H54 (cell line): Measurements from ENCODE around the gene PPP1R10.
A peak's percentile ranks its signal among the peaks of the same experiment; 100 is the strongest.

Source experiments
- DNase-seq: peaks from one replicate; pipeline ENCODE4 v3.0.0; 2011; ENCODE audit warnings: low spot score, mixed read lengths; ENCODE audit not compliant: insufficient read length
- FAIRE-seq: peaks from 3 replicates; lab custom pipeline; 2011; peaks lifted over from hg19 to GRCh38; lab: Jason Lieb, UNC
- POLR2A ChIP-seq: IDR thresholded peaks from 2 replicates; pipeline ENCODE4 v1.6.1; 2011; ENCODE audit warnings: low read depth, mild to moderate bottlenecking, low read length

Gene PPP1R10

DNA sequence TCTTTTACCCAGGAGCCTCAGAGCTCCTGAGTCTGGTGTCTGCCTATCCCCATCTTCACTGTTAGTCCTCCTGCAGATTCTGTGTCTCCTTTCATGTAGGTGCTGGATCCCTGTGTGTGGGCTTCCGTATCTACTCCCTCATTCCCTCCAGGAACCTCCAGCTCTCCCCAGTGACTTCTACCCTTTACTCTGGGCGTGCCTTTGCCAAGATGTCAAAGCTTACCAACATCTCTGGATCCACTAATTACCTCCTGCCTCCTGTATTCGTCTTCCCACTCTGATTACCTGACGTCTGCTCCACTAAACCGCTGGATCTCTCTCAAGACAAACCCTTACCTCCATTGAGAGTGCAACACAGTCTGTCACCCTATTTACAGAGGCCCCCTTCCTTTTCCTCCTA lies 27.7 kb upstream of the PPP1R10 start:
- DNase-seq, result no peak
- no peak for FAIRE-seq
- no peak for TF ChIP-seq POLR2A

DNA sequence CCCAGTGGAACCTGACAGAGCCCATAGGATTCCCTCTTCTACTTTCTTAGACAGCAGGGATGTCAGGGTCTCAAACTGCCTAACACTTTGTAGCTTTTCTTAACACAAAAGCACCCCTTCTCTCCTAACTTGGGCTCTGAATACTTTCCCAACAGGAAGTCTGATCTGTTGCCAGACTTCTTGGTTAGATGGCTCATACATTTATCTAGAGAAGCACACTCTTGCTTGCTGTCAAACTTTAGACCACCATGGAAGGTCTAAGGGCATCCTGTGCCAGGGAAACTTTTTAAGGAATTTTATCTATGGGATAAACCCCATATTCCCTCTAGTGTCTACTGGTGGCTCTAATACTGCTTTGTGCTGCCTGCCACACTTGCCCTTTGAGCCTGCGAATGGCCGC lies 26.6 kb upstream of the PPP1R10 start:
- no peak for TF ChIP-seq POLR2A
- no peak for DNase-seq
- no peak for FAIRE-seq

DNA sequence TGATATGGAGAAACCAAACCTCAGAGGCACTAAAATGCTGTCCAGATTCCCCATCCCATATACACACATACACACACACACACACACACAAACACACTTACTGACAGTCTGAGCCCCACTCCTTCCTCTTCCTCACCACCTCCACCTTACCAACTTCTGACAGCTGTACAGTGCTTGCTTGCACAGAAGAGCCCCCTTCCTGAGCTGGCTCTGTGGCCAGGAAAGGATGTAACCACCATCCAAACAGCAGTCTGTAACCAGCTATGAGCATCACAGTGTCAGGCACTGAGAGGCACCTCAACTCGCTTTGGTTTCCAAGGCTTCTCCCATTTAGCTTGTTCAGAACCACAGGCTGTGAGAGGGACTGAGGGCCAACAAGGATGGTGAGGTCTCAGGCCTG lies 24.0 kb upstream of the PPP1R10 start:
- TF ChIP-seq POLR2A, result no peak
- DNase-seq (no peak), FAIRE-seq (no peak)

DNA sequence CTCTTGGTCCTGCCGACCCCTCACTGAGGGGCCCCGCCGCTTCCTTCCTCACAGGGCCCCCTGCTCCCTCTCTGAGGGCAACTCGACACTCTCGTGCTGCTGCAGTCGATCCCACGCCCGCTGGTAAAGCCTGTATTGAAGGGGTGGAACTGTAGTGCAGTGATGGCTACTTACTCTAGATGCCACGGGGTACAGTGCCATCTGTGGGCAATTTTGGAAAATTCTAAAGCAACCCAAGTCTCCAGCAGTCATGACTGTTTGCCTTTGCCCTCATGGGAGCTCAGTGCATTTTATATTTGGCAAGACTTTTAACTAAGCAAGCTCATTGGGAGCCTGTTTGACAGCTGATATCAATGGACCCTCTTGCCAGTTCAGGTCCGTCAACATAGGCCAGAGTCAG lies 23.4 kb upstream of the PPP1R10 start:
- DNase-seq (no peak), FAIRE-seq (no peak)
- TF ChIP-seq POLR2A, result no peak

DNA sequence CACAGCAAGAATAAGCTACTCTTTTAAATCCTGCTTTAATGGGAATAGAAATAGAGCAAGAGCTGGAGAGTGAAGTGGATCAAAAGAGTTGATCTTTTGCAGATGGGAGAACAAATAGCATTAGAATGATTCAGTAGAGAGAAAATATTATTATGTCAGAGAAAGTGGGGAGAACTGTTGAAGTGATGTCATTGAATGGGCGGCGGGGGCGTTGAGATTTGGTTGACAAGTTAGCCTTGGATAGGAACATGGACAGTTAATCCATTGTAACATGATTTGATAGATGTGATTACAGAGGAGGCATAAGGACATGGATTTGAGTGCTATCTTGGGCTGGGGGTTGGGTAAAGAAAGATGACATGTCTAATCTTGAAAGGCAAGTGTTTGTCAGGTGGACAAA lies 18.8 kb upstream of the PPP1R10 start:
- DNase-seq, result no peak
- FAIRE-seq, result no peak
- TF ChIP-seq POLR2A, result no peak

DNA sequence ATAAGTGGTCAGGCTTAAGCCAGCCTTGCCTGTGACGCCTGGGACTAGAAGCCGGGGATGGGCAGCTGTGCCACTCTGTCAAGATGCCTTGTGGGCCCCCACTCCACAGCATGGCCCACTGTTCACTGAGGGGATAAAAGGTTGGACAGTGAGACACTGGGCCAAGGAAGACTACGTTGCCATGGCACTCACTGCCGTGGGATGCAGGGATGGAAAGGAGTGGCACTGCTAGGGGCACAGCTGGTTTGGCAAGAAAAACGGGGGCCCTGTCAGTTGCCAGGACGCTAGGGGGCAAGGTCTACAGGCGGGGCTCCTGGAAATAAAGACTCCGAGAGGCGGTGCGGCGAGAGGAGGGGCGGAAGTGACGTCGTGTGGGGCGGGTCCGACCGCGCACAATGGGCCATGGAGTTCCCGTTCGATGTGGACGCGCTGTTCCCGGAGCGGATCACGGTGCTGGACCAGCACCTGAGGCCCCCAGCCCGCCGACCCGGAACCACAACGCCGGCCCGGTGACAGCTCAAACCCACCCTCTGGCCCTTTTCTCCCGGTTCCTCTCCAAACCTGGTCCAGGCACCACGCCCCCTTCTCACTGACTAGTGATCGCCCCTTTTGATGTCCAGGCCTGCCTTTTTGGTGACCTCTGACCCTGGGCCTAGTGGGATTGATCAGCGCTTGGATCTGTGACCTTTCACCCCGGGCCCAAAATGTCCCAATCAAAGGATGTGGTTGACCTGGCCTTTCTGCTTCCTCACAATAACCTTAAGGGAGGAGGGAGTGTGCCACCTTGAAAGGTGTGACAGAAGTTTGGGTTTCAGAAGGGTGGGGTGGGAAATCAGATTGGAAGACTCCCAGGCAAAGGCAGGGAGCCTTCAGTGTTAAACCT lies 9.7 kb upstream of the PPP1R10 start, which contains the start of gene ATAT1:
ATAT1 (plus strand) TSS at position 391 of the 883 bp plus-strand sequence.
- DNase-seq (peak; percentile 81), FAIRE-seq (no peak)

DNA sequence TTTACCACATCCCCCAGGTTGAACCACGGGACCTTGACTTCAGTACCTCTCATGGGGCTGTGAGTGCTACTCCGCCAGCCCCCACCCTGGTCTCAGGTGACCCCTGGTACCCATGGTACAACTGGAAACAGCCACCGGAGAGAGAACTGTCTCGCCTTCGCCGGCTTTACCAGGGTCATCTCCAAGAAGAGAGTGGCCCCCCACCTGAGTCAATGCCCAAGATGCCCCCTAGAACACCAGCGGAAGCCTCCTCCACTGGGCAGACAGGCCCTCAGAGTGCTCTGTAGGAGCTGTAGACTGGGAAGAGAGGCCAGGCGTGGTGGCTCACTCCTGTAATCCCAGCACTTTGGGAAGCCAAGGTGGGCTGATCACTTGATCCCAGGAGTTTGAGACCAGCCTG lies 8.5 kb upstream of the PPP1R10 start:
- DNase-seq (no peak), FAIRE-seq (no peak)
- no peak for TF ChIP-seq POLR2A

More for the DNA sequence above, 9.7 kb upstream of the PPP1R10 start, which contains the start of gene ATAT1:
- peak; percentile 70 for TF ChIP-seq POLR2A

DNA sequence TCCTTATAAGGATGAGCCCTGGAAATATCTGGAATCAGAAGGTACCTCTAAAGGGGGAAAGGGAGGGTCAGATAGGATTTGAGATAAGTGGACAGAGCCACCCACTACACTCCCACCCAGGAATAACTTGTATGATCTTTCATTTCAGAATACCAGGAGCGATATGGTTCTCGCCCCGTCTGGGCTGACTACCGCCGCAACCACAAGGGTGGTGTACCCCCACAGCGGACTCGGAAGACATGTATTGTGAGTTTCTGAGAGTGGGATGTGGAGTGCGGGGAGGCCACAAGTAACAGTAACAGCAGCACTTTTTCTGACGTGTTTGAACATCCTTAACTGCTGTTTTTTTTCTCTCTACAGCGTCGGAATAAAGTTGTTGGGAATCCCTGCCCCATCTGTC lies 2.5 kb upstream of the PPP1R10 start:
- no peak for FAIRE-seq
- no peak for DNase-seq

DNA sequence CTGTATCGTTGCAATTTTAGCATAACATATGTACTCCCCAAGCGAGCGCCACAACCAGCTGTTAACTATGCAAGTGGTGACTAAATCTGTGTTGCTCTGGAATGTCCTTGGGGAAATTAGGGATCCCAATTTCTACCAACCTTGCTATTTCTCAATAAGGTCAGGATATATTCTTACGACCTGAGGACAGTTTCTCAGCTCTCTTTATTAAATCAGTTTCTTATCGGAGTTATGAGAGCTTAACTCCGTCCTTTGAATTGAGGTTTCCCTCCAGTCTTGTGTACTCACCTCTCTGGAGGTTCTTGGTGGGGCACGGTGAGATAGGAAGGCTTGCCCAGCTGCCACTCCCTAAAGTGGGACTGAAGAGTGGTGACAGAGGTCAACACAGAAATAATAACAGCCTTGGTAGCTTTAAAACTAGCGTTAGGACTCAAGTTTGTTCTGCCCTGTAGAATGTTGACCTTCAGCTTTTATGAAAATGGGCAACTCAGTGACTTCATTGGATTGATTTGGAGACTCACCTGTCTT lies 1.3 kb upstream of the PPP1R10 start:
- DNase-seq (no peak), FAIRE-seq (no peak)
- TF ChIP-seq POLR2A, result no peak

More for the DNA sequence above, 2.5 kb upstream of the PPP1R10 start:
- TF ChIP-seq POLR2A, result no peak

DNA sequence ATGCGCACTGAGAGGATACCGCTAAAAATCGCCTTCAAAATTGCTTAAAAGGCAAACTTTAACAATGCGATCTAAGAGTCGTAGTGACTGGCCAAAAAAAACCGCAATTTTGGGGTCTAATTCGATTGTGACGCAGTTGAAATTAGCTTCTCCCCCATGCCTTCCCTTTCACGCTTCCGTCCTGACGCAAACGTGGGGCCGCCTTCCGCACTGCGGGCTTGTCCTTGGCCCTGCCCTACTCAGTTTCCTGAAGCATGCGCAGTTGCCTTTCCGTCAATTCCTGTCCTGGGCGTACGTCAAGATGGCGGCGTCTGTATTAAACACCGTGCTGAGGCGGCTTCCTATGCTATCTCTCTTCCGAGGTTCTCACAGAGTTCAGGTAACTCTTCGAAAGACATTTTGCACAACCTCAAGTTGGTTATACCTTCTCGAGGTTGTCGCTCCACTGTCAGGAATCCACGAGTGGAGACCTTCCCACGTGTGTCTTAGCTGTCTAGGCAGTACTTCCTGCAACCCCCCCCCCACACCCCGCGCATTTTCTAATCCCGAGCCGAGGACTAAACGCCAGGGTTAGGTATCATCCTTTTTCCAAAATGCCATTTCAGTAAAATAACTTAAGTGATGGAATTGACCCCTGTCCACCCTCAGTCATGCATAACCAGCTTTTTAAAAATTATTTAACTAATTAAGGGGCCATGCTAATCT lies 674 bp upstream of the PPP1R10 start, which contains the start of gene MRPS18B:
MRPS18B (plus strand) TSS at position 276 of the 705 bp plus-strand sequence; CDS start at position 302, 26 bp downstream.
- DNase-seq (peak; percentile 74), FAIRE-seq (no peak)
- peak; percentile 89 for TF ChIP-seq POLR2A

DNA sequence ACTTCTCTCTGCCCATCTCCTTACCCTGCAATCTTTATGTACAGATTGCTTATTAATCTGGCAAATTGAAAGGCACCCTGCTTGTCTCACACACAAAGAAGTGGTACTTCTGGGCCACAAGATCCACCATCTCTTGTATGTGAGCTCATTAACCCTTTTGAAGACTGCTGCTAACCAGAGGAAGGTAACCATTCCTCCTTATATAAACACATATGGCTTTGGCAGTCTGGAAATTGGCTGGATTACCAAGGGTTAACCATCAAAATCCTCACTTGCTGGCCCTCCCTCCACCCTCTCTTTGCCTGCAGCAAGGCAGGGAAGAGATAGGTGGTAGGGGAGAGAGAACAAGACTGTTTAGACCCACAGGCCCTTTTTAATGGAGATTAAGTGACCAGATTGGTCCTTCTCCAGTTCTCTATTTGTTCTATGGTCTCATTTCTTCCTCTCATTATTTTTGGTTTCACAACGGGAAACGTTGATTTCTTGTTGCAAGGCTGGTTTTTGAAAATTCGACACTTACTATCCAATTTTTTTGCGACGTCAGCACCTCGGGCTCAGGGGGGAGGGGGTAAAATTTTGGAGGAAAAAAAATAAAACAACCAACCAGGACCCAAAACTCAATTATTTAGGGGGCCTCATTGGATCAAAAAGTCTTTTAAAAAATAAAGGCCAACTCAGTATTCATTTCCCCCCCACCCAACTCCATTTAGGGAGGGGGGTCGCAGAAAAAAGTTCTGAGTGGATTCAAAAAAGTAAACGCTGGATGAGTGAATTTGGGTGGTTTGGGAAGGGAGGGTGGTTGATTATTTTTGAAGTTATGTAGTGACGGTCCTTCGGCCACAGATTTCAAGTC lies 859 bp downstream of the PPP1R10 start:
- FAIRE-seq, result no peak
- DNase-seq, result no peak
- no peak for TF ChIP-seq POLR2A

DNA sequence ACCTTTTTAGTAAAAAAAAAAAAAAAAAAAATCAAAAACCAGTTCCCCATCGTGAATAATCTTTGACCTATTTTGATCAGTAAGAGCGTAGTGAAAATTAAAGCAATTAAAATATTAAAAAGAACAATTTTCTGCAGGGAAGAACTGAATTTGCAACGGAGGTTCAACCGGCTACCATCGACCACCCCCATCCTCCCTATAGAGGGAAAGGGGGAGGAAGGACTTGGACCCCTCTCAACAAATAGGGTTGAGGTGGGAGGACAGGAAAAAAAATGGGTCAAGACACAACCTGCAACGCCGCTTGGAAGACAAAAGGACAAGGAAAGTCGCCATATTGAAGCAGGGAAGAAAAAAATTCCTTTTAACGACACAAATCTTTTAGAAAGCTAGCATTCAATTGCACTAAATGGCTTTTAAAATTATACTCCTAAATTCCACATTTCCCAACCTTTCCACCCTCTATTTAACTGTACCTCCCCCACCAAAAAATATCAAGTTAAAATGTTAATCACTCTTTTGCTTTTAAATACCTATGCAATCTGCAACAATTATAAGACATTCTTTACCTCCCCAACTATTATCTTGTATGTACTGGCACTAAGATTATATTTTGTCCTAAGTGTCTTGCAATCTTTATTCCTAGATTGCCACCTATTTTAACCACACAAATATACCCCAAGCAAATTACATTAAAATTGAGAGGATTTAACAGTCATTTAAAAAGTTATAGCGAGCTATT lies 1.7 kb downstream of the PPP1R10 start:
- DNase-seq, result no peak
- FAIRE-seq, result no peak
- 0 out of 2 replicates have a peak, but pooled peaks have one; percentile 19 for TF ChIP-seq POLR2A
